GM19324 (cell line): Measurements from ENCODE around the gene CARMIL1.
"Not testable (repeated sequence)": the region's sequence is repeated elsewhere in the genome, so short reads cannot be mapped to it uniquely, and the experiment has no call there.

Source experiments
- ATAC-seq: cut with Tn5 transposase; IDR thresholded peaks from one replicate; pipeline ENCODE4 v1.9.1; 2021; ENCODE audit warnings: mild to moderate bottlenecking, moderate library complexity; ENCODE audit not compliant: unreplicated experiment, low FRiP score

Gene CARMIL1

DNA sequence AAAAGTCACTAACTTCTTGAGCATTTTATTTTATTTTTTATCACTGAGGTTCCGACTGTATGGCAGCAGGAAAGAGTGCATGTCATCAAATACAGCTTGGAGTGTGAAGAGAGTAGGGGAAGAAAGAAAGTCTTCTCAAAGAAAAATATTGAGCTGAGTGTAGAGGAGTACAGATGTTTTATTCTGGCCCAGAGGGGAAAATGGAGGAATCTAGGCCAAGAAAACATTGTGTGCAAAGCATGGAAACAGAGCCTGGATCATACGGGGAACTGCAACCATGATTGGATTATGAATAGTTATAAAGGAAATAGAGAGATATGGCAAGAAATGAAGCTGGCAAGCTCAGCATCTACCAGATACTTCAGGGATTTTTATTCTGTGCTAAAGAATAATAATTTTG, 268.6 kb downstream of the CARMIL1 start:
- ATAC-seq, result no peak

- ATAC-seq, result no peak
These were observed 269.3 kb downstream of the CARMIL1 start for GRCh38 chr6:25548451-25548850.

- no peak for ATAC-seq
These were observed 271.5 kb downstream of the CARMIL1 start for GRCh38 chr6:25550631-25551030.

DNA sequence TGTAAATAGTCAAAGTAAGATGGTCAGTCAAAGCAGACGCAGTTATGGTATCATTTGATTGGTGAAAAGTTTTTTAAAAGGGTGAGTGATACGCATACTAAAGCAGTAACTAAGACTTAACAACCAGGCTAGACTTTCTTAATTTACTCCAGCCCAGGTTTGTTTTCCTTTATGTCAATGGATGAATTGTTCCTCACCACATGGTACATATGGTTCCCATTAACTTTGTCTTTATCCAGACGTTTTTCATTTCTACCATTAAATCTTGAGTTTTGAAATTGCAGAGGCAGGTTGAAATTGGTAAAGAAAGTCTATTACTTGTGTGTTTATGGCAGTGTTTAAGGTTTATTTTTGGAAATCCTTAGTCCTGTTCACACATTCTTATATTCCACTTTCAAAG, 274.3 kb downstream of the CARMIL1 start:
- ATAC-seq, result no peak

GRCh38 chr6:25555188-25555587, 276.0 kb downstream of the CARMIL1 start:
- ATAC-seq, result no peak

- ATAC-seq, result no peak
These were observed 277.3 kb downstream of the CARMIL1 start for GRCh38 chr6:25556516-25556915.

GRCh38 chr6:25558155-25558817, 279.1 kb downstream of the CARMIL1 start:
- ATAC-seq, result no peak

- no peak for ATAC-seq
These were observed 281.7 kb downstream of the CARMIL1 start for GRCh38 chr6:25560865-25561264.

- no peak for ATAC-seq
These were observed 285.8 kb downstream of the CARMIL1 start for GRCh38 chr6:25564943-25565342.

GRCh38 chr6:25570578-25570977, 291.4 kb downstream of the CARMIL1 start:
- ATAC-seq, result no peak

DNA sequence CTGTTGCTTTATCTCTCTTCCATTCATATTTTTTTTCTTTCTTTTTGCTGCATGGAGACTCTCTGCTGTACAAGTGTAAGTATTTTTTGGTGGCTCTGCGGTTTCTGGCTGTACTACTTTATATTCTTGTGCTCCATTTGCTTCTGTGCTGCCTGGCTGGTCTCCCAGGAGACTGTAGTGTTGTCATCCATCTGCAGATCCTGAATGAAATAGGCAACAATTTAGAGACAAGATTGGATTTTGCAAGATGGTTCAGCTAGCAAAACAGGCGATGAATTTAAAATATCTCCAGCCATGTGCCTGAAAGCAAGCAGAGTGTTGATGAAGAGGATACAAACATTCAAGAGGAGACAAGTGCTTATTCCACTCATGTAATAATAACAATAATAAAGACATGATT, 297.7 kb downstream of the CARMIL1 start:
- ATAC-seq, result no peak

DNA sequence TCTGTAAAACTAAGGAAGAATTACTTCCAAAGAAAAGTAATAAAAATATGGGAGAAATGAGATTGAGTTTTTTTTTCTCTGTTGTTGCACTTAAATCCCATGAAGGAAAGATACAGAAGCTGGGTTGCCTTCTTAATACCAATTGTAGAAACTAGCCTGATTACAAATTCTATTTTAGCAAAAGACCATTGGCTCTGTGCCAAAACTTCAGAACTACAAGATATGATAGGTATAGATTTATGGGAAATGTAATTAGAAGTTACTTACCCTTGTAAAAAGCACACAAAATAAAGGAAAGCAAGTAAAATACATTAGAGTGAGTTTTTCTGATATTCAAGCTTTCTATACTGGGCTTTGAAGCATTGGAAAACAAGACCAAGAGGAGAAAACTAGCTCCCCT, 299.4 kb downstream of the CARMIL1 start:
- ATAC-seq, result no peak

GRCh38 chr6:25579391-25579883, 300.3 kb downstream of the CARMIL1 start:
- no peak for ATAC-seq

DNA sequence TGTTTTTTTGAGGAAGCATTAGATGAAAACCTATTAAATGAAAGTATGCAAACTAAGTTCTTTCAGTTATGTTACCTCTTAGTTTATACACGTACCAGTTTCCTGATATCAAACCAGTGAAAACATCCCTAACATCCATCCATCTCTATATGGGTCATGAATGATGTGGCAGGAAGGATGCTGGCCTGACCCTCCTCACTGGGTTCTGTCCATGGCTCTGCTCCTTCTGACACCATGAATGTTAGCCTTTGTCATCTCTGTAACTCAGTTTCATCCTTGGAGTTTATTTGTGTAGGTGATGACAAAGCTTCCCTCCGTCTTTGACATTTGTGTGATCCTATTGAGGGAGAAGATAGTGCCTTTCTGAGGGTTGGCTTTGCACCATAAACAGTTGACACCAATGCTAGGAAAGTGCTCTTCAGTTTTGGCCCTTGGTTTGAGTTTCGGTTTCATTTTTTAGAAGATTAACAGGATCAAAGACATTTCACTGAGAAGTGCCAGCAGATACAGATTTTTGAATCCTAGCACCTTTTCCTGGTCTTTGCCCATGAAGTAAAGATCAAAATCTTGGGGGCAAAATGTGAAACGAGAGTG, 300.8 kb downstream of the CARMIL1 start:
- ATAC-seq, result no peak

DNA sequence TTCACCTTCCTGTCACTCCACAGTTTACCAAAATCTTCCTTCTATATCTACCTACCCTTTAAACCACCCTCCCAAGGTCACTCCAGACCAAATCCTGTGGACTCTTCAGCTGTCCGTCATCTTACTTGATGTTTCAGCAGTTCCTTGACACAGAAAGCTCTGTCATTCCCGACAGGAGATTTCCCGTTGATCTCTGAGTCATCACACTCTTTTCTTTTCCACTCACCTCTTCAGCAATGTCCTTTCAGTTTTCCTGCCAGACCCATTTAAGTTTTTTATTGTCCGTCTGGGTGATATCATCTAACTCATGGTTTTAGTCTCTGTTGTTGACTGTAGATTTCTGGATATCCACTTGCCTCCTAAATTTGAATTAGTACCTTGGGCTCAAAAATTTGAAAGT, 302.9 kb downstream of the CARMIL1 start:
- ATAC-seq, result no peak

- no peak for ATAC-seq
These were observed 303.9 kb downstream of the CARMIL1 start for GRCh38 chr6:25583099-25583498.

DNA sequence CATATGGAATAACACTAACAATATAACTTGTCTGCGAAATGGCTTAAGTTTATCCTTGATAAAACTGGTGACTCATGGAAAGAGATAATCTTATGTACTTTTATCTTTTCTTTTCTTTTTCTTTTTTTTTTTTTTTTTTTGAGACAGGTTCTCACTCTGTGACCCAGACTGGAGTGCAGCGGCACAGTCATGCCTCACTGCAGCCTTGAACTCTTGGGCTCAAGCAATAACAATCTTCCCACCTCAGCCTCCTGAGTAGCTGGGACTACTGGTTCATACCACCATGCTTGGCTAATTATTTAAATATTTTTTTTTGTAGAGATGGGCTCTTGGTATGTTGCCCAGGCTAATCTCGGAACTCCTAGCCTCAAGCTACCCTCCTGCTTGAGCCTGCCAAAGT, 304.7 kb downstream of the CARMIL1 start:
- no peak for ATAC-seq

DNA sequence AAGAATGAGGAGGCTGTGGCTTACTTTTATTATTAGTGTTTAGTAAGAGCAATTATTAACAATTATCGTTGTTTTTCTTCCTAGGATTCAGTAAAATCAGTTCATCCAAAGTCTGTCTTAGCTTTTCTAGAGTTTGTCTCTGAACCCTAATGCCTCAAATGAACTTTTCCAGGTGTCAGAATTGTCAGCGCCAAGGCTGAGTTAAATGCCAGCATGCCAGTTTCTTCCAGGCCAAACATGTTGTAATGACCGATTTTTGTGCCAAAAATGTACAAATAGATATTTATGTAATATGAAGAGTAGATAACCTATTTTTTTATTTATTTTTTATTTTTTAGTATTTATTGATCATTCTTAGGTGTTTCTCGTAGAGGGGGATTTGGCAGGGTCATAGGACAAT, 306.1 kb downstream of the CARMIL1 start:
- no peak for ATAC-seq

DNA sequence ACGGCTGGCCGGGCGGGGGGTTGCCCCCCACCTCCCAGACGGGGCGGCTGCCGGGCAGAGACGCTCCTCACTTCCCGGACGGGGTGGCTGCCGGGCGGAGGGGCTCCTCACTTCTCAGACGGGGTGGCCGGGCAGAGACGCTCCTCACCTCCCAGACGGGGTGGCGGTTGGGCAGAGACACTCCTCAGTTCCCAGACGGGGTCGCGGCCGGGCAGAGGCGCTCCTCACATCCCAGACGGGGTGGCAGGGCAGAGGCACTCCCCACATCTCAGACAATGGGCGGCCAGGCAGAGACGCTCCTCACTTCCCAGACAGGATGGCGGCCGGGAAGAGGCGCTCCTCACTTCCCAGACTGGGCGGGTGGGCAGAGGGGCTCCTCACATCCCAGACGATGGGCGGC, 306.9 kb downstream of the CARMIL1 start:
- ATAC-seq, result not testable (repeated sequence)

DNA sequence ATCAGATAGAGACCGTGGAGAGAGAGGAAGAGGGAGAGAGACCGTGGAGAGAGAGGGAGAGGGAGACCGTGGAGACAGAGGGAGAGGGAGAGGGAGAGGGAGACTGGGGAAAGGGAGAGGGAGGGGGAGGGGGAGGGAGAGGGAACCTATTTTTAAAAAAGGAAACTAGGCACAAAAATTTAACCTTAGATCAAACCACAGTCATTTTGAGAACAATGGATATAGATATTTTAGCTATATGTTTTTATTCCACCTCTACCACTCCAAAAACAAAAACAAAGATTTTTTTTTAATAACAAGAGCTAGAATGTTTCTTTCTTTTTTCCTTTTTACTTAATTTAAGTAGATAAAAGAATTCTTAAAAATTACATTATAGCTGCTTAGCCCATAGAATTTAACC, 307.8 kb downstream of the CARMIL1 start:
- no peak for ATAC-seq

- no peak for ATAC-seq
These were observed 311.8 kb downstream of the CARMIL1 start for GRCh38 chr6:25590986-25591385.
